ENCODE data around the gene AGBL4.
A peak's percentile ranks its signal among the peaks of the same experiment; 100 is the strongest.
"Not testable (repeated sequence)": the region's sequence is repeated elsewhere in the genome, so short reads cannot be mapped to it uniquely, and the experiment has no call there.

AGBL4 gene

DNA sequence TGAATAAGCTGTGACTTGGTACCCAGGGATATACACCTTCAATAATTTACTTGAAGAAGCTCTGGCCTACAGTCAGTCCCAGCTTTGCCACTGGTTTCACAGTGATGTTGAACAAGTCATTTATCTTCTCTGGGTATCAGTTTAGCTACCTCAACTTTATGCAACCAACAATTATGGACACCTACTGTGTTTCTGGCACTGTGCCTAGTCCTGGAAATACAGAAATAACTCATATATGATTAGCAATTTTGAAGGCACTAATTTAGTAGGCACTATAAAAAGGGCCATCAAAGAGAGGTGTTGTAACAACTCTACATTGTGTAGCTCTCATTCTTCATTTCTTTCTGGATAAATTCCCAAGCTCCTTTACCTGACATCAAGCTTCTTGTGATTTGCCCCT, 1463.2 kb downstream of the AGBL4 start:
- DNase-seq = no peak

DNA sequence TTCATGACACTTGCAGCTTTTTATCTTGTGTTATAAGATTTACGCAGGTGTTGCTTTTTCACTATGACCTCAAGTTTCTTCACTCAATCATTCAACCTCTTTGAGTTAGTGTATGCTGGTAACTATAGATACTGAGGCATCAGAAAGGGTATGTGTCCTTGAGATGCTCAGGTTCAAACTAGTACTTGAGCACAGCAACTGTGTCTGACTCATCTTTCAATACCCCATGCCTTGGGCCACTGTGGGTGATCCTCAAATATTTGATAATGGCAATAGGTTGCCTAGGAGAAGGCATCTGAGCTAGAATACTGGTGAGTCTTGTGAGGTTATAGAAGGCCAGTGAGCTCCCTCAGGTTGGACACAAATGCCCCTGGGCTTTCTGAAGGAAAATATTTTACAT, 1463.6 kb downstream of the AGBL4 start:
- DNase-seq = no peak

DNA sequence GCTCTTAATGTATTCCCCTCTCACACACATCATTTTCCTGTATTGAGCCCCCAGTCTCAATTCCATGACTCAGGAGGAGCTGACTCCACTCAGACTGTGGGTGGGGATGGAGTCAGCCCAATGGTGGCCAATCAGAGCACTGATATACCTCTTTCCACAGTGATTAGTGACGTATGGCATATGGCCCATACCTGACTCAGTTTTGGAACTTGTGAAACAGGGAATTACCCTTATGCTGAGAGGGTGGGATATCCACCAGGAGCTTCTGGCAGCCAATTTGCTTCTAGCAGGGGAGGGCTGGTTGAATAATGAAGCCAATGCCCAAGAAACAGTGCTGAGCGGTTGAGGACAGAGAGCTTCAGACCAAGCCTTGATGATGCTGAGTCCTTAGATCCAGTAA, 1465.4 kb downstream of the AGBL4 start:
- DNase-seq = no peak

DNA sequence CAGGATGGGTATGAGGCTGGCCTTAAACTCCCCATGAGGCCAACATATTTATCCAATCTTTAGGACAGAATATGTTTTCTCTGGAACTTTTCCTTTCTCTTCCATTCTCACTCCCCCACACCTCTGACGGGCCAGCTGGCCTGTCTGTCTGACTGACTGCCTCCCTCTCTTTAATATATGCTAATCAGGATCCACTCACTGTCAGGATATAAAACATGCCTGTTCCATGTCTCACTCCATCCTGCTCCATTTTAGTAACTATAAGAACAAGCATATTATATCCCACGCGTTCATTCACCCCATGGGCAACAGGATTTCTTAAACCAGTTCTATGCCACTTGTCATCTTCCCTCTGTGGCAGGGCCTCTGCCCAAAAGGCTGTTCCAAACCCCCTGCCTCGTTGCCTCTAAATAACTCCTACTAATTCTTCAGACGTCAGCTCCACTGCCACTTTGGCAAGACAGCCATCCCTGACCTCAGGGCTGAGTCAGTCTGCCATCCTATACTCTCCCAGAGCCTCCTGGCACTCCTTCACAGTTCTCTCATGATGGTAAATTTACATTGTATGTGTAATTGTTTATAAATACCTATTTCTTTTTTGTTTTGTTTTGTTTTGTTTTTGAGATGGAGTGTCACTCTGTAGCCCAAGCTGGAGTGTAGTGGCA, 1467.4 kb downstream of the AGBL4 start:
- no peak for DNase-seq

DNA sequence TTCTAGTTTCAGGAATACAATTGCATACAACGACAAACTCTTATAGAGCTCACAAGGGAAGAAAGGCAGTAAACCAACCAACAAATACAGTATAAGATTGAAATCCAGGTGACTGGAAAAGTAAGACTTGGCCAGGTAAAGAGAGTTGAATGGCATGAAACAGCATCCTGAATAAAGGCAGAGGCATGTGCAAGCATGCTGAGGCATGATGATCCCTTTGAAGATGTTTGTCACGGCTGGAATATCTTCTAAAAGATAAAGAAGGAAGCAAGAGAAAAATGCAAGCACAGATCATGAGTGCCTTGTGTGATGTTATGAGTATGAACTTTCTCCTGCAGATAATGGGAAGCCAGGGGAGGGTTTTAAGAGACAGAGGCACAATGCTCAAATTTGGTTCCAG, 1468.5 kb downstream of the AGBL4 start:
- DNase-seq = no peak

DNA sequence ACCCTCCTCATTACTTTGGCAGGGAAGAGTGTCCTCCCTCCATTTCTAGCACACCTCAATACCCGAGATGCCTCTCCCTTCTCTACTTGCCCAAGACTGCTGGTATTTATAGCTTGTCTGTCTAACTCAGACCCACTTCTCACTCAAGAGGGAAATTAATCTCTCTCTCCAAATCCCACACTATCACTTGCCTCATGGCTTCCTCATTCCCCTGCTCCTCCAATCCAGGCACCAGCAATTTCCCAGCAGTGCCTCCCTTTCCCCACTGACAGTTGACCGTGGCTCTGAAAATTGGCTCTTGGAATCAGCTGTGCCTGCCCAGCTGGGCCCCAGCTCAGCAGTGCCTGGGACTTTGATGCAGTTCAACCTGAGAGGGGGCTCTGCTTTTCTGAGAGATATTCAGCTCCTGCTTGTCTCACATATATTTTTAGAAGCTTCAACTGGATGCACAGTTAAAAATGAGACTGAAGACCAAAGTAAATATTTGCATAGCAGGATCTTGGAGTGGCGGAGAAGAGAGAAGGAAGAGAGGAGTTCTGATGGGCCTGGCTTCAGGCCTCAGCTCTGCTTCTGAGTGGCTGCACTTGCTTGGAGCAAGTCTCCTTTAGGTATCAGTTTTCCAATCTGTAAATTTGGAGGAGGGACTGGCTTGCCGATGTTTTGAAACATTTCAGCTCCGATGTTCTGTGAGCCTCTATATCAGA, 1470.7 kb downstream of the AGBL4 start:
- no peak for DNase-seq

DNA sequence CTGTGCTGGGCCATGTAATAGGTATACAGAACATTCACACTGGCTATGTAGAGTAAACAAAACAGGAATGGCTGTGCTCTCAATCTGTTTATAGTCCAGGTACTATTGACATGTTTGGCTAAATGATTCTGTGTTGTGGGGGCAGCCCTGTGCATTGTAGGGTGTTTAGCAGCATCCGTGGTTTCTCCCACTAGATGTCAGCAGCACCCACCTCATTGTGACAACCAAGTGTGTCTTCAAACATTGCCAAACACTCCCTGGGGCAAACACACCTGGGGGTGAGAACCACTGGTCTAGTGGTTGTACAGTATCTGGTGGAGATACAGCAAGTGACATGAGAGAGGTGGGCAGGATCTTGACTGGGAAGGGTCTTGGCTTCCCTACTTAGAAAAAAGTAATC, 1471.3 kb downstream of the AGBL4 start:
- peak; percentile 20 for DNase-seq

DNA sequence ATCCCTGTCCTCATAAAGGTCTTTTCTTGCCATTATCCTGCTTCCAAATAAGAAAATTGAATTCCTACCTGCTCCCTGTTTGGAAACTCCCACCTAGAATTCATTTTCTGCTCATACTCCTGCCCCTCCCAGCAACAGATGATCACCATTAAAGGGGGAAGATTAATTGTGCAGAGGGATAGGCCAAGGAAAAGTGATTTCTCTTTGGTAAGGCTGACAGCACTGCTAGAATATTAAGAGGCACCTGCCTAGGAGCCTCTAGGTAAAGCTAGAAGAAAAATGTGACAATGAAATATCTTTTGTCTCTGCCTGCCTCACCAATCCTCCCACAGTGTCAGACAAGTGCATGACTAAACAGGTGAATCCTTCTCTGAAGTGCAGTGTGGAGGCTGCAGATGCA, 1474.8 kb downstream of the AGBL4 start:
- no peak for DNase-seq

DNA sequence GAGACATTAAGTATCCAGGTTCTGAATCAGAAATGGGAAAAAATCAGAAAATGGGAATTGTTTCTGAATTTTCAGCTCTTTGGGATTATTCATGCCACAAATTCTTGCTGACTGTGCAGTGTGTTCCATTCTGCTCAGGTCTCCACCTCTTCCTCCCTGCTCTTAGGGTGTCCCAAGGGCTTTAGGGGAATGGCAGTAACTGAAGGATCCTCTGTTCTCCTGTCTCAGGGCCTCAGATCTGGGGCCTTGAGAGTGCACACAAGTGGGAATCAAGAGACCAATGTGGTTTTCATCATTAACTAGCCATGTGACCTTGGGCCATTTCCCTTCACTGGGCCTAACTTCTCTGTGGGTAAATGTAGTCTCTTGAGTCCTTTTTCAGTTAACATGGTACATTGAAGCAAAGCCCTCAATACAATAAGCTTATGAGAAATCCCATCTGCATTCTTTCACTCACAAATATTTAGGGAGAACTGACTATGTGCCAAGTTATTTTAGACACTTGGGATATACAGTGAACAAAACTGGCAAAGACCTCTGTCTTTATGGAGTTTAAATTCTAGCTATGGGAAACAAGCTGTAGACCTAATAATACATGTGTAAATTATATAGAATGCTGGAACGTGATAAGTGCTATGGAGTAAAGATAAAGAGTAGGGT, 1476.1 kb downstream of the AGBL4 start:
- no peak for DNase-seq

DNA sequence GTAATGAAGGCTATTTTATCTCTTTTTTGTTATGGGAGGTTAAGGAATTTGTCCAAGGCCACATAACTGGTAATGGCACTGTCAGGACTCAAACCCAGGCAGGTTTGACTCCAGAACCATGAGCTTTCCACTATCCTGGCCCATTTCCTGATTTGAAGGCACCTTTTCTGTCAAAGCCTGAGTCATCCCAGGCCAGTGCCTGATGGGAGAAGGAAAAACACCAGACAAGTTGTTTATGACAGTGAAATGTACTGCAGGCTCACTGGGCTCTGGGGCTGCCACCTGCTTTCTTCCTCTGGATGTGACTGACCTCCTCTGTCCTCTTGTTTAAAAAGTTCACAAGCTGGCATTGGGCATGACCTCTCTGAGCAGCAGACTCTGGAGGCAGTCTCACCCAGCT, 1479.9 kb downstream of the AGBL4 start:
- no peak for DNase-seq

DNA sequence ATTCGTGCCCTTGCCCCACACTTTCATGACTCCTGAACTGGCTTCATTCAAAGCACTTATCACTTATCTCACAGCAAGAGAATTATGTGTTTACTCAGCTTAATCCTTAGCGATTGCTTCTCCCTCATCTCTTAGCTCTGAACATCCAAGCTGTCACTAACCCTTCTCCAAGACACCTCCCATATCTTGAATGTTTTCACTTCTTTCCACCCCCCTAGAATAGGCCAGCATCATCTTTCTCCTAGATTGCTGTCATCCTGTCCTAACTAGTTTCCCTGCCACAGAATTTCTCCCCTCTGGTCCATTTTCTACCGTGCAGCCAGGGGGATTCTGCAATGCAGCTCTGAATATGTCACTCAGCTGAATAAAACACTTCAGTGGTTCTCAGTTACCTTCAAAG, 1483.2 kb downstream of the AGBL4 start:
- DNase-seq = no peak

DNA sequence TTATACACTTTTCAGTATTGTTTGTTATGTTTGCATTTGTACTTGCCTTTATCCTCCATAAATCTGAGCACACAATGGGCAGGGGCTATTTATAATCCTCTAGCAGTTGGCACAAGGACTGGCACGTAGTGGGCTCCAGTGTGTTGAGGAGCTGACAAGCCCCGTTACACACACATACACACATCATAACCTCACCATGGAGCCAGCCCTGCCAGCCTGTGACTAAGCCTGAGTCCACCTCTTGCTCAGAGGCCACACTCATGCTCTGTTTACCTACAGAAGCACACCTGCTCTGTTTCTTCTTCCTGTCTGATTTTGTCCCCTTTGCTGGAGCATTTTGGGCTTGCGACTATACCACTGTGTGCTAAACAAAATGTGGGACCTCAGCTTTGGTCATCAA, 1487.3 kb downstream of the AGBL4 start:
- DNase-seq = no peak

DNA sequence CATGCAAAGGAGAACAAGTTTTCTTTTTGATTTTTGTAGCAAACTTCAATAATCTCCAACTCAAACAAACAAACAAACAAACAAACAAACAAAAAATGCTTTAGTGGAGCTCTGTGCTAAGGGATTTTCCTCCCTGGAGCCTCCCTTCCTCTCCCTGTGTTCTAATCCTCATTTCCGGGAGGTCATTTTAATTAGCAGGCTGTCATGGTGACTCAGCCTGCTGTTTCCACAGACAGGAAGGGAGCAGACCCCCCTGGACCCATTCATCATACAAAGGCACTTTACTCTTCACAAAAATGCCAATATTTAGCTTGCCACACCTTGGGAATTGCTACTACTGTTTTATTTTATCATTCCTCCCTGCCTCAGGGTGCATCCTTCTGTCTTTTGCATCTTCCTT, 1490.8 kb downstream of the AGBL4 start:
- no peak for DNase-seq

DNA sequence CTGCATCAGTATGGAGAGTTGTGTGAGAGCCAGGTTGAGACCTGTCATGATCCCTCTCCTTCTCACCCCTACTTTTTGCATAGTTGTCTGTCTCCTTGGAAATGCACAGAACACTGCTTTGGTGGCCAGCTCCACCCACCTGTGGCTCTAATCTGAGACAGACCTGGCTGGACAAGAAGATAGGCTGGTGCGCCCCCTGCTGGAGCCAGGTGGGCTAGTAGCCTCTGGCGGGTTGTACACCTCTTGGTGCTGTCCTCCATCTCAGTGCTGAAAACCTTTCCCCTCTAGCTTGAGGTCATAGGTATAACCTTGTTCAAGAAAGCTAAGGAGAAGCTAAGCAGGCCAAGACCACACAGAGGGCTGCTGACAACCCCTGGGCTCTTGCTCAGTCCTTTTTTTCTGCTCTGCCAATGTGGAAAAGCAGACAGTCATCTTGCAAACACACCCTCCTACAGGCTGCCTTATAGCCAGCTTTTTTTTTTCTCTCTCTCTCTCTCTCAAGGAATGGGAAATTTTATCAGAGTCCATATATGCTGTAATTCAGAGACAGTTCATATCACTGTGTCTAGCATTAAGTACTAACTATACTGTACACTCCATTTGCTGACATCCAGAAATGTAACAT, 1492.9 kb downstream of the AGBL4 start:
- DNase-seq = peak; percentile 45

DNA sequence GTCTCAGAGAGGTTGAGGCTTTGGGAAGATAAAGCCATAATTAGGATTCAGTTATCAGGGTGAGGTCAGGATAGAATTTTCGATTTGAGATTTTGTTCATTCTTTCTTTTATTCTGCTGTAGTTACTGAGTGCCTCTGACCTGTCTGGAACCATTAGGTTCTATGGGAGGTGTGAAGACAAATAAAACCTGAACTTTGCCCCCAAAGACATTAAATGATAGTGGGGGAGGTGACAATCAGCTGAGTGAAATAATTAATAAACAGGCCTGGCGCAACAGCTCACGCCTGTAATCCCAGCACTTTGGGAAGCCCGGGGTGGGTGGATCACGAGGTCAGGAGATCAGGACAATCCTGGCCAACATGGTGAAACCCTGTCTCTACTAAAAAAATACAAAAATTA, 1496.7 kb downstream of the AGBL4 start:
- no peak for DNase-seq

DNA sequence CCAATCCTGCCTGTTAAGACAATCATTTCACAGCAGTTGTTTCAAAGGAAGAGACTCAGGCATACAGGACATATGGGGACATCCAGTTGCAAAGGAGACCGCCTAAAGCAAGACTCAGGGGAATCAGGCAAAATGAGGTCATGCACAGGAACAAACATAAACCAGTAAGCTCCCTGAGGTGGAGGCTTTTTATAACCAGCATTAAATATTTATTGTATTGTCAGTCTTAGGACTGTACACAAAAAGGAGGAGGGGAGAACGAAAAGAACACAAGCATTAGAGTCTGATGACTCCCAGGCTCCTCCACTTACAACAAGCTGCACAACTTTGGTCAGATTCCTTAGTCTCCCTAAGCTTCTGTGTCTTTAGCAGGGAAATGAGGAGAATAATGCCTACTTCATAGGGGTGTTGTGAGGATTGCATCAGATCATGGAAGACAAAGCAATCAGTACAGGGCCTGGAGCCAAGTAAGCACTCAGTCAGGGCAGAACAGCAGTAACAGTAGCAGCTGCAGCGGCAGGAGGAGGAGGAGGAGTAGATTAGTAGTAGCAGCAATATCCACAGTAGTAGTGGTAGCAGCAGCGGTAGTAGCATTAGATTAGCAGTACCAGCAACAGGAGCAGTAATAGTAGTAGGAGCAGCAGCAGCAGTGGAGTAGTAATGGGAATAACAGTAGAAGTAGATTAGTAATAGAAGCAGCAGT, 1497.6 kb downstream of the AGBL4 start:
- DNase-seq = no peak

DNA sequence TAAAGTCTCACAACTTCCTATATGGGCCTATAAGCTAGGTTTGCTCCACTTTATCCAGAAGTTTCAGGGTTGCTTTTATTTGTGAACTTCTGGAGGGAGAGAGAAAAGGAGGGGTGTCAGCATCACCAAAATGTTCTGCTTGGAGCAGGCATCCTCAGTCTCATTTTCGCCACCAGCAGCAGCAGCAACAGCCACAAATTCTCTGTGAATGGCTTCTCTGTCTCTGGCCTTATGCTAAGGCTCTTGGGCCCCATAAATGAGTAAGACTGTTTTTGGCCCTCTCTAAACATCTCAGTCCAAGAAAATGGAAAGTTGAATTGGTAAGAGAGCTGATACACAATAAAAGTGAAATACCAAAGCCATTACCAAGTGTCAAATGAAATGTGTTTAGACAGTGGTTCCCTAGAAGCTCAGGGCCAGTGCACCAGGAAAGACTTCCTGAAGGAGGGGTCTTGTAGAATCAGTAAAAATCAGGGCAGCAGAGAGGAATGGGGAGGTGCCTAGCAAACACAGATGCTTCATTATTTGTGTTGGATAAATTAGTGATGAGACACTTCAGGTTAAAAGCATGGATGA, 1498.8 kb downstream of the AGBL4 start:
- DNase-seq = no peak

DNA sequence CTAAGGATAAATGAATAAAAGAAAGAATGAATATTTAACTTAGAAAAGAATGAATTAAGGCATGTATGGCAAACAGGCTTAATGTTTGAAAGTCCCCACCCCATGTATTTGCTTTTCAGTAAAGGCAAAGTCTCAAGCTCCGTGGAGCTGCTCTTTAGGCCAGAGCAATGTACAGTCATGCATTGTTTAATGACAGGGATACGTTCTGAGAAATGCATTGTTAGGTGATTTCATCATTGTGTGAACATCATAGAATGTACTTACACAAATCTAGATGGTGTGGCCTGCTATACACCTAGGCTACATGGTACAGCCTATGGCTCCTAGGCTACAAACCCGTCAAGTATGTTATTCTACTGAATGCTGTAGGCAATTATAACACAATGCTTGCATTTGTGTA, 1500.2 kb downstream of the AGBL4 start:
- no peak for DNase-seq

DNA sequence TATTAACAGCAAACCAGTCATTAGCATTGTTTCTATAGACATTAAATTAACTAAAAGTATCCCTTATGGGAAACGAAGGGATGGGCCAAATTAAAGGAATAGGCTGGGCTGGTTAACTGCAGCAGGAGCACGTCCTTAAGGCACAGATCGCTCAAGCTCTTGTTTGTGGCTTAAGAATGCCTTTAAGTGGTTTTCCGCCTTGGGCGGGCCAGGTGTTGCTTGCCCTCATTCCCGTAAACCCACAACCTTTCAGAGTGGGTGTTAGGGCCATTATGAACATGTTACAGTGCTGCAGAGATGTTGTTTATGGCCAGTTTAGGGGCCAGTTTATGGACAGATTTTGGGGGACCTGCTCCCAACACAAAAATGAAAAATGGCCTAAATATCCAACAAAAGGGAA, 1503.9 kb downstream of the AGBL4 start:
- not testable (repeated sequence) for DNase-seq

DNA sequence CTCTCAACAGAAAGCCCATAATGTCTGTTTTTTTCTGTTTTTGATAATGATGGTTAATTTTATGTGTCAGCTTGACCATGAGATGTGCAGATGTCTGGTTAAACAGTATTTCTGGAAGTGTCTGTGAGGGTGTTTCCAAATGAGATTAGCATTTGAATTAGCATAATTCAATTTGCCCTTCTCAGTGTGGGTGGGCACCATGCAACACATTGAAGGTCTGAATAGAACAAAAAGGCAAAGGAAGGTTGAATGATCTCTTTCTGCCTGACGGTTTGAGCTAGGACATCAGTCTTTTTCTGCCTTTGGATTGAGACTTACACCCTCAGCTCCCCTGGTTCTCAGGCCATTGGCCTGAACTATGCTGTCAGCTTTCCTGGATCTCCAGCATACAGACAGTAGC, 1516.9 kb downstream of the AGBL4 start:
- no peak for DNase-seq

DNA sequence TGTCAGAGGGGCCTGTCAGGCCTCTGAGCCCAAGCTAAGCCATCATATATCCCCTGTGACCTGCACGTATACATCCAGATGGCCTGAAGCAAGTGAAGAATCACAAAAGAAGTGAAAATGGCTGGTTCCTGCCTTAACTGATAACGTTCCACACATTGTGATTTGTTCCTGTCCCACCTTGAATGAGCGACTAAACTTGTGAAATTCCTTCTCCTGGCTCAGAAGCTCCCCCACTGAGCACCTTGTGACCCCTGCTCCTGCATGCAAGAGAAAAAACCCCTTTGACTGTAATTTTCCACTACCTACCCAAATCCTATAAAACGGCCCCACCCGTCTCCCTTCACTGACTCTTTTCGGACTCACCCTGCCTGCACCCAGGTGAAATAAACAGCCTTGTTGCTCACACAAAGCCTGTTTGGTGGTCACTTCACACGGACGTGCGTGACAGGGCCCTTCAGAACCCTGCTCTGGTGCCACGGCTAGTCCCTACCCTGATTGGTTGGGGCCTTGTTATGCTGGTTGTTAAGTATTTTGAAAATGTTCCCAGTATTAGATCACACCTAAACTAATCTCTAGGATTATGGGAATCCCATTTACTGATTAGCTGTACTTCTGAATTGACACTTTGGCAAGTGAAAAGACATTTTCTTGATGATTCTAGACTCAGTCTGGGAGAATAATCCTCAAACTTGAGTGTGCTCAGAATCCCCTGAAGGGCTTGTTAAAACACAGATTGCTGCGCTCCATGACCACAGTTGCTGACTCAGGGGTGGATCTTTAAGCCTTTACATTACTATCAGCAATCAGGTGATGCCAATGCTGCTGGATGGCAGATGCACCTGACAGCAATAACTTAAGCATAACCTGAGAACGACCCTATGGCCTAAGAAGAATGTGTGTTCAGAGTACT, 1523.0 kb downstream of the AGBL4 start:
- DNase-seq = no peak

DNA sequence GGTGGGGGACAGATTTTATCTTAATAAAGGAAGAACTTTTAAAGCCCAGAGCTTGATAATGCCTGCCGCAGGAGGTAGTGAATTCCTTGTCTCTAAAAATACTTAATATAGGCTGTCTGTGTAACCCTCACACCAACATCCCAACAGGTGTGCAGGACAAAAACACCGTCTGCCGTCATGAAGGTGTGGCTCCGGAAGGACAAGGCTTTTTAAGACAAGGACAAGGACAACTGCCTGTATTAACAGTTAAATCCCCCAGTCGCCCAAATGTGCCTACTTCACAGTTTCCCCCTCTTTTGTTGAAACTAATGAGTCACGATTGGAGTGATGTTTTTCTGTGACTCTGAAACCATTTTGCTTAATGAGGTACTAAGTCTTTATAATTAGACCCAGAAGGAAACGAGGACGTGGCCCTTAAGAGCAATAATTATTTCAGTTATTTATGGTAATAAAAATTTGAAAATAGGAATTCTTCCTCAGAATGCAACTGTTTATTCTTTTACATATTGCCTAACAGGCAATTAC, 1524.5 kb downstream of the AGBL4 start:
- no peak for DNase-seq

Data from NK-92 treated with Interleukin-12 subunit alpha and Interleukin-12 subunit beta, amount 100 ng/mL, for 24 hours (cell line).